MM.1S (cell line): Measurements from ENCODE around the gene WDR3.

Experiments used
- DNase-seq: peaks from one replicate; pipeline ENCODE4 v3.0.0-alpha.2; 2015
- H2AFZ ChIP-seq: fragments of 300-600 bp; sonication (generic); 2 replicates; pipeline ENCODE4 v1.6.0; 2016; ENCODE audit warnings: antibody characterized with exemption, low read length
- H3F3A ChIP-seq: fragments of 300-600 bp; sonication (generic); 2 replicates; pipeline ENCODE4 v1.6.1; 2016; ENCODE audit warnings: mild to moderate bottlenecking, antibody characterized with exemption, low read length, moderate library complexity, mixed read lengths; ENCODE audit not compliant: insufficient read depth
- H3K27ac ChIP-seq: fragments of 300-600 bp; sonication (generic); 2 replicates; pipeline ENCODE4 v1.5.1; 2016; ENCODE audit warnings: mild to moderate bottlenecking, low read length
- H3K27me3 ChIP-seq: fragments of 300-600 bp; sonication (generic); replicated peaks from 2 replicates; pipeline ENCODE4 v1.6.0; 2016; ENCODE audit warnings: low read length; ENCODE audit not compliant: insufficient read depth
- H3K36me3 ChIP-seq: fragments of 300-600 bp; sonication (generic); replicated peaks from 2 replicates; pipeline ENCODE4 v1.6.1; 2016; ENCODE audit warnings: mild to moderate bottlenecking, low read length, mixed read lengths; ENCODE audit not compliant: insufficient read depth
- H3K4me1 ChIP-seq: fragments of 300-600 bp; sonication (generic); 2 replicates; pipeline ENCODE4 v1.6.1; 2016; ENCODE audit warnings: low read length, mixed read lengths
- H3K4me2 ChIP-seq: fragments of 300-600 bp; sonication (generic); 2 replicates; pipeline ENCODE4 v1.6.0; 2016; ENCODE audit warnings: low read depth, low read length
- H3K4me3 ChIP-seq: fragments of 300-600 bp; sonication (generic); 2 replicates; pipeline ENCODE4 v1.5.1; 2016; ENCODE audit warnings: low read length, mixed read lengths
- H3K79me2 ChIP-seq: fragments of 300-600 bp; sonication (generic); 2 replicates; pipeline ENCODE4 v1.6.1; 2016; ENCODE audit warnings: mixed run types, low read length, mixed read lengths
- H3K9ac ChIP-seq: fragments of 300-600 bp; sonication (generic); 2 replicates; pipeline ENCODE4 v1.6.1; 2016; ENCODE audit warnings: low read length, mixed read lengths
- H3K9me2 ChIP-seq: fragments of 300-600 bp; sonication (generic); replicated peaks from 2 replicates; pipeline ENCODE4 v1.6.1; 2016; ENCODE audit warnings: mild to moderate bottlenecking, low read length, mixed read lengths; ENCODE audit not compliant: insufficient read depth
- H3K9me3 ChIP-seq: fragments of 300-600 bp; sonication (generic); replicated peaks from 2 replicates; pipeline ENCODE4 v1.6.1; 2016; ENCODE audit warnings: mild to moderate bottlenecking, low read length, mixed read lengths; ENCODE audit not compliant: insufficient read depth
- H4K20me1 ChIP-seq: fragments of 300-600 bp; sonication (generic); 2 replicates; pipeline ENCODE4 v1.6.1; 2016; ENCODE audit warnings: mild to moderate bottlenecking, low read length, moderate library complexity, mixed read lengths; ENCODE audit not compliant: insufficient read depth
- CTCF ChIP-seq: fragments of 300-600 bp; sonication (generic); IDR thresholded peaks from 2 replicates; pipeline ENCODE4 v1.5.1; 2016; ENCODE audit warnings: antibody characterized with exemption, low read length, mixed read lengths
- EZH2 ChIP-seq: fragments of 300-600 bp; sonication (generic); optimal IDR thresholded peaks from 2 replicates; pipeline ENCODE3; 2017; ENCODE audit warnings: low read depth, mild to moderate bottlenecking, antibody characterized with exemption, low read length, mixed read lengths
- EZH2phosphoT487 ChIP-seq: fragments of 300-600 bp; sonication (generic); IDR thresholded peaks from 2 replicates; pipeline ENCODE4 v1.6.1; 2018; ENCODE audit warnings: antibody characterized with exemption, low read length

Gene WDR3

GRCh38 chr1:117890452-117890851 is 39.1 kb upstream of the WDR3 start:
- Histone ChIP-seq H3K4me1 (no peaks in the 10 kb centered on the region), H3K79me2 (peaks cover under 1% of the 10 kb centered on the region; the same call in 1 of the 2 replicates), H3K9me2 (no peaks in the 10 kb centered on the region), H3K27ac (no peak overlapping the region), H3K9ac (no peak overlapping the region), H3K9me3 (no peaks in the 10 kb centered on the region), H3K4me2 (no peak overlapping the region), H3K36me3 (no peaks in the 10 kb centered on the region), H2AFZ (no peak overlapping the region), H3F3A (no peaks in the 10 kb centered on the region), H3K27me3 (no peaks in the 10 kb centered on the region), H3K4me3 (no peak overlapping the region), H4K20me1 (no peaks in the 10 kb centered on the region)
- TF ChIP-seq EZH2phosphoT487 (no peak), CTCF (no peak), EZH2 (no peak)
- no peak for DNase-seq

- Histone ChIP-seq H3K4me3 (no peak overlapping the region), H4K20me1 (no peaks in the 10 kb centered on the region), H3F3A (no peaks in the 10 kb centered on the region; the same call in 1 of the 2 replicates), H3K36me3 (no peaks in the 10 kb centered on the region), H3K9me2 (no peaks in the 10 kb centered on the region), H3K9me3 (no peaks in the 10 kb centered on the region), H3K4me2 (no peak overlapping the region), H2AFZ (no peak overlapping the region), H3K27ac (no peak overlapping the region), H3K27me3 (no peaks in the 10 kb centered on the region), H3K4me1 (no peaks in the 10 kb centered on the region), H3K79me2 (peaks cover 5% of the 10 kb centered on the region), H3K9ac (no peak overlapping the region)
- DNase-seq: no peak
- no peak for TF ChIP-seq EZH2
- TF ChIP-seq EZH2phosphoT487: no peak
- no peak for TF ChIP-seq CTCF
These were observed 37.0 kb upstream of the WDR3 start for GRCh38 chr1:117892512-117892911.

- TF ChIP-seq EZH2phosphoT487 (no peak), EZH2 (no peak), CTCF (no peak)
- no peak overlapping the region for H3K4me2 ChIP-seq
- H3K4me3 ChIP-seq: no peak overlapping the region
- no peak overlapping the region for H3K27ac ChIP-seq
- peaks cover 5% of the 10 kb centered on the region for H3K79me2 ChIP-seq
- no peaks in the 10 kb centered on the region for H4K20me1 ChIP-seq
- no peak overlapping the region for H3K9ac ChIP-seq
- no peaks in the 10 kb centered on the region for H3K36me3 ChIP-seq
- no peaks in the 10 kb centered on the region for H3K4me1 ChIP-seq
- H3K9me3 ChIP-seq: no peaks in the 10 kb centered on the region
- no peak overlapping the region for H2AFZ ChIP-seq
- no peaks in the 10 kb centered on the region for H3K9me2 ChIP-seq
- no peaks in the 10 kb centered on the region; the same call in 1 of the 2 replicates for H3F3A ChIP-seq
- DNase-seq: no peak
- no peaks in the 10 kb centered on the region for H3K27me3 ChIP-seq
These were observed 35.5 kb upstream of the WDR3 start for GRCh38 chr1:117894078-117894477.
